Stimulated activated CD8-positive, alpha-beta memory T cell treated with anti-CD3 and anti-CD28 coated beads, Interleukin-15, amount 100 ng/mL, for 48 hours (primary cell): ENCODE results near the gene MAML2.

Source experiments
- DNase-seq, 2 donors: peaks; one replicate each; pipeline ENCODE4 v3.0.0-alpha.2; 2020; ENCODE audit warnings: low read depth in 2 of 2

MAML2 gene

DNA sequence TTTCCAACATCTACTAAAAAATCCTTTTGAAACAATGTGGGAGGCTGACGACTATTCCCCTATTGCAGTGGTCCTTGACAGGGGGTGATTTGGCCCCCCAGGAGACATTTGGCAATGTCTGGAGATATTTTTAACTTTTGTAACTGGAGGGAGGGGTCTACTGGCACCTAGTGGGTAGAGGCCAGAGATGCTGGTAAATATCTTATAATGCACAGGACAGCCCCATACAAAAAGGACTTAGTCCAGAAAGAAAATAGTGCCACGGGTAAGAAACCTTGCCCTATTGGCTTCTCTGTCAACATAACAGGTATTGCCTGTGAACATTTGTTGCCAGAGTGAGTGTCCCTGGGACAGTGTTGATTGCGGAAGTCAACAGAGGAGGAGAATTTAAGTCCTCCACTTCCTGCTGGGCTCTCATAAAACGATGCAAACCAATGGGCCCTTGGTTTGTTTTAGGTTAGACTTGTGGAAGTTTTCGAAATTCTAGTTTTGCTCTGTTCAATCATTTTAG is 101.6 kb downstream of the MAML2 start:
- no peak for DNase-seq

DNA sequence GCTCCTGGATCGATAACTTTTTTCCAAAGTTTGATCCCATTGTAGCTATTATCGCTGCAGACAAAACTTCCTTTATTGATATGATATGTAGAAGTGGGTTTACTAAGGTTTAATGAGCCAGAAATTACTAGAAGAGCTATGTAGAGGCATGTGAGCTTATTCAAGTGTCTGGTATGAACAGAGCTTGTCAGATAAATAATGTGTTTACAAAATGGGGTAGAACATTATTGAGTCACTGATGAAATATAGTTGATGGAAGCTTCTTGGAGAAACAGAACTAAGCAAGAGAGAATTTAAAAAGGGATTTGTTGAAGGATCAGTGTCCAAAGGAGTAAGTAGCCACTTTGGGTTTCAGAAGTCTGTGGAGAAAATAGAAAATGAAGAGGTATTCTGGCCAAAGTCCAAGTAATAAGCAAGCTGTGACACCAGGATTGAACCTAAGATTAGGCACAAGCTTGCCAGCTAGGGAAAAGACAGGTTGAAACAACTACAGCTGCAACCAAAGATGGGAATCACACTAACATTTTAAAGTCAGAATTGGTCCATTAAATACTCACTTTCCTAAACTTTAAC is 104.3 kb downstream of the MAML2 start:
- no peak for DNase-seq

DNA sequence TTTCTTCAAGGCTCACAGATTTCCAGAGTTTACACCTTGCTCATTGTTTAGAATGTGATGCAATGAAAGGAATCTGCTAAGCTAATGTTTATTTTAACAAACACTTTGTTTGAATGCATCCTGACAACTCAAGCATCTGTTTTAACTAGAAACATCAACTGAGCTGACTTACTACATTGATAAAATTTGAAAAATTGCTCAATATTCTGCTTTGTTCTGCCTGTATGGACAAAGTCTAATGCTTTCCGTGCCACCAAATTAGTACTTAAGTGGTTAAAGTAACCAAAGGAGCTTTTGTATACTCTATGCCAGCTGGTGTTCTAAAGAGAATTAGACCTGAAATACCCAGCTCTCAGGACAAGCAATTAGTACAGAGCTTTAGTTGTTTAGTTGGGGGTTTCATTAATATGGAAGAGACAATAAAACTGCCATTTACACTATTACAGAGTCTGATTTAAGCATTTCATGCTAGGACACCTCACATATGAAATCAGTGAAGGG is 105.2 kb downstream of the MAML2 start:
- DNase-seq = no peak

DNA sequence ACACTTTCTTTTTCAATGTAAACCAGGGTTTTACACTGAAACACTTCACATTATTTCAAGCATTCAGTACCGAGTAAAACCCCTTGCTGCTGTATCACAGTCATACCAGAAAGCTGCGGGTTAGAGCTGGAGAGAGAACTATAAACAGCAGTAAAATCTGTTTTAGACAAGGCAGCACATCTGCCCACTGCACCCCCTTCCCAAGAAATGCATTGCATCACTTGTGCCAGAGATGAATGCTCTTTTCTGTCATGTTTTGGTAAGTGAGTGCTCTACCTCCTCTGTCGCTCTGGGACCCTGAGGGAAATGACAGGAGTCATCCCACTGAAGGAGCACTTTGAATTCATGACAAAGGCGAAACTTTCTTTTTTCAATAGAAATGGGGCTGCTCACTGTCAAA is 107.2 kb downstream of the MAML2 start:
- peak in 1 of 2 donors; percentile 67 for DNase-seq

DNA sequence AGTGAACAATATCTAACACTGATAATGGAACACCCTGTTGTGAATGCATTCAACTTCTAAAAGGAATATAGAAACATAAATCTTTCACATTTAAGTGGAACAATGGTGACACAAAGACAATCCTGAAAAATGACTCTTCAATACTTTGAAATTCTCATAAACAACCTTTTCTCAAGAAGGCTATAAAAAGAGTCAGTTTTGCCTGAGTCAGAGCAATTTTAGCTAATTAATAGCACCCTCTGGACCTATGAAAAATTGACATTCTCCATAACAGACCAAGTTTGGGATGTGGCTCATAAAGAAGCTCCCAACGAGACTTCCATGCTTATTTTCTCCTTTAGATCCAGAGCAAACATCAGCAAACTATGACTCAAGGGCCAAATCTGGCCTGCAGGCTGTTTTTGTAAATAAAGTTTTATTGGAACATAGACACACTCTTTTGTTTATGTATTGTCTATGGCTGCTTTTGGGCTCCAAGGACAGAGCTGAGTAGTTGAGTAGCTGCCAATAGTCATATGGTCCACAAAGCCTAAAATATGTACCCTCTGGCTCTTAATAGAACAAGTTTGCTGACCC is 108.0 kb downstream of the MAML2 start:
- no peak for DNase-seq

DNA sequence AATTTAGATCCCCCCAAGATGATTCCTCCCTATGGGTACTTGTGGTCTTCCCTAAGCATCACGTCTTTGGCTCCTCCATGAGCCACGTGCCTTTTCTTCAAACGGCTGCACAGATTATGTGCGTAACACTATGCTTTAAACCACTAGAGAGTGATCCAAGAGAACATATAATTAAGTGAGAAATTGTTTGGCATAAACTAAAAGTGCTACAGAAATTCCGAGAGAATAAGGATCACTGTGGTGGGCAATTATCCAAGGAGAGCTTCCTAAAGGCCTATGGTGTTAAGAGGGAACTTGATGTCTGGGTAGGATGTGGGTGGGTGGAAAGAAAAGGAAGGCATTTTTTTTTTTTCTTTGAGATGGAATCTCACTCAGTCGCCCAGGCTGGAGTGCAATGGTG is 110.9 kb downstream of the MAML2 start:
- no peak for DNase-seq

DNA sequence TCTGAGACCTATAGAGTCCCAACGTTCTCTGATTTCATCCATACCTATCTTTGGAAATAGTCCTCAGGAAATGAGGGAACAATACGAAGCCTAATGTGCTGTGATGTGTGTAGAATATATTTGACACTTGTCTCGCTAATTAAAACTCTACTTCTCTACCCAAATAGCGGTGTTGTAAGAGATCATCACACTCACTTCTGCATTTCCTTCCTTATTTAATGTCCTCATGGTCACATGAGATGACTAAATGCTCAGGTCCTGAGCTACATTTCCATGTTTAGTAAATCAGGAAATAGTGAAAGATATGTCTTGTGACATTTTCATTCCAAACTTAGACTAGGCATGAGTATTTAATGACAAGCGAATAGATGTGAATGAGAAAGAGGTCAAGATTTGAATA is 112.3 kb downstream of the MAML2 start:
- no peak for DNase-seq

DNA sequence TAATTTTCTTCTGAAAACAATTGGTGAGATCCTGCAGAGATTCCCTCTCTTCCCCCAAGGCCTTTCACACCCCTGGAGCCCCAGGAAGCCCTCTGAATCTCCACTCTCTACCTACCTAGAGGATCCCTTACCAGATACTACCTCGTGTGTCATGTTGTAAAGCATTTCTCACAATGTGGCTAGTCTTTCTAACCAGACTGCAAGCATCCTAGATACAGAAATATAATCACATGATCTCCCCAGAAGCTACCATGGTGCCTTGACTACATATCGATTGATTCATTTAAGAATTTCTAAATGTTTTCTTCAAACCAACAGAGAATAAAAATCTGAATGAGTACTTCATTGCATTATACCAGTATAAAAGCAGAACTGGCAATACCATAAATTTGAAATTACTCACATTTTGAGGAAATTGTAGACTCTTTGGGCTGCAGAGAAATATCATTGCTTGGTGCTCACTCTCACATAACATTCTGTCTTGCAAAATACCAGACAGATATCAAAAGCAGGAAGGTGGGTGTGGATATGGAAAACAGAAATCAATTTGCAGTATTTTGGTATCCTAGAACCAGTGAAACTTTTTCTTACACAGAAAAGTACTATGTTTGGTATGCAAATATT is 113.5 kb downstream of the MAML2 start:
- no peak for DNase-seq

DNA sequence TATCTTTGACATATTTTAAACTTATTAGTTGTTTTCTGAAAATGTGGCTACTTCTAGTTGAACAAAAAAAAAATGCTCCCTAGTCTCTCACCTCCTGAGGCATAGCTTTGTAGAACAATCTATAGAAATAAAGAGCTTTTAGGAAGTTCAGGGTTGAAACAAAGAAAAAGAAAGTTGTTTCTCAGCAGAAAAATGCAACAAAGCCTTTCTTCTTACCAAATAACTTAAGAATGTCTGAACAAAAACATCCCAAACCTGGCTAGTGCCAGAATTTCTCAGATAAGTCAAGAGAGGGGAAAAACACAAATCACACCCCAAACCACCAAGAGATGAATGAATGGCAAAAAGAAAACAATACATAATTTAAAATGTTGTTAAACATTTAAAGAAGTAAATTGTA is 114.1 kb downstream of the MAML2 start:
- no peak for DNase-seq

DNA sequence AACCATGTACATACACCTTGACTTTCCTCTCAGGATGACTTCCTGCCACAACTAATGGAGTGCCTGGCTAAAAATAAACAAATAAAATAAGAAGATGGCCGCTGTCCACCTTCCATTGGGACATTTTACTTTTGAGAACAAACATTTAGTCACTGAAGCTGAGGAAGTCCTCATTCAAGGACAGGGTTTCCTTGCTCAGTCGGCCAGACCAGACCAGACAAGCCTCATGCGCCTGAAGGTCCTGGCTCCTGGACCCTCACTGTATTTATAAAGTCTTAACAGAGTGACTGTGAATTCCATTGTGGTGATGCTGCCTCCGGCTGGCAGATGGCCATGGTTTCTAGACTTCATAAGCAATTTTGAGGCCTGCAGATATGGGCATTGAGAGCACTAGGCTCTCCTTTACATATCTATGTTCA is 114.5 kb downstream of the MAML2 start:
- no peak for DNase-seq

DNA sequence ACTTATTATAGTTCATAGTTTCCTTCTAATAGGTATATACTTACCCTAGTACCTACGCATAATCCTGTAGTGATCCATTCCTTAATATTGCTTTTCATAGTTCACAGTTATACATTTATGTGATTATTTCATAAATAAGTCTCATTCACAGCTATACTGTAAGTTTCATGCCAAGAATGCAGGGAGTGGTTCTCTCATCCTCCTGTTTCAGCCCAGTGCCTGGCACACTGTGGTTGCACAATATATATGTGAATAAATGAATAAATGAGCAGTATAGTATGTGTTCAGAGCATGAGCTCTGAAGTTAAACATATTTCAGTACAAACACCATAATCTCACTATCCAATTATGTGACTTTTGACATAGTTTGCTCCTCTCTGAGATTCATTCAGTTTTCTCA is 115.8 kb downstream of the MAML2 start:
- DNase-seq = no peak

DNA sequence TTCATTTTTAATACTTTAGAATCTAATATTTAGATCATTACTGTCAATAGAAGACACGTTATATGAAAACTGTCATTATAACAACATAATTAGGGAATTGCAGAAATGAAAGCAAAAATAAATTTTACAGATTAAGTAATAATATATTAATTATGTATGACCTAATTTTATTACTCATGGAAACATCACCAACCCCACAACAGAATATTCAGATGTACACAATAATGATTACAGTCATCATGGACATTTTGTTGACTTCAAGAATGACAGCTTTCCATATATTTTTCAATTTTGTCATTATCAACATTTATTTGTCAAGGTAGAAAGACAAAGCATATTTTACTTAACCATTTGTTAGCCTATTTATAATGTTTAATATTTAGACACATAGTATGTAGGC is 119.9 kb downstream of the MAML2 start:
- DNase-seq = no peak

DNA sequence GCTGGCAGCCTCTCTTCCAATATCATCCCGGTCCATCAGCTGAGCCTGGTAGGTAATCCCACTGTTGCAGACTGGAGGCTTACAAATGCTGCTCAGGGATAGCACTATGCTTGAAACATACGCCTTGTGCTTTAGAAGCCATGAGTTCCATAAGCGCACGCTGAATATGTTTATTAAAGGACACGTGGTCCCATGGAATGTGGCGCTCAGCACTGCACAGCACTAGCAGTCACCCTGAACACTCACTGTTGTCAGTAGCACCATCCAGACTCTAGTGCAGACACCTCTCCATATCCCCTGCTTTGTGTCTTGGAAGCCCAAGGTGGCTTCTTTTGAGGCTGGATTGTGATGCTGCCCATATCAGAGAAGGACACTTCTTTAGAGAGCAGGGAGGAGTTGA is 120.9 kb downstream of the MAML2 start:
- no peak for DNase-seq

DNA sequence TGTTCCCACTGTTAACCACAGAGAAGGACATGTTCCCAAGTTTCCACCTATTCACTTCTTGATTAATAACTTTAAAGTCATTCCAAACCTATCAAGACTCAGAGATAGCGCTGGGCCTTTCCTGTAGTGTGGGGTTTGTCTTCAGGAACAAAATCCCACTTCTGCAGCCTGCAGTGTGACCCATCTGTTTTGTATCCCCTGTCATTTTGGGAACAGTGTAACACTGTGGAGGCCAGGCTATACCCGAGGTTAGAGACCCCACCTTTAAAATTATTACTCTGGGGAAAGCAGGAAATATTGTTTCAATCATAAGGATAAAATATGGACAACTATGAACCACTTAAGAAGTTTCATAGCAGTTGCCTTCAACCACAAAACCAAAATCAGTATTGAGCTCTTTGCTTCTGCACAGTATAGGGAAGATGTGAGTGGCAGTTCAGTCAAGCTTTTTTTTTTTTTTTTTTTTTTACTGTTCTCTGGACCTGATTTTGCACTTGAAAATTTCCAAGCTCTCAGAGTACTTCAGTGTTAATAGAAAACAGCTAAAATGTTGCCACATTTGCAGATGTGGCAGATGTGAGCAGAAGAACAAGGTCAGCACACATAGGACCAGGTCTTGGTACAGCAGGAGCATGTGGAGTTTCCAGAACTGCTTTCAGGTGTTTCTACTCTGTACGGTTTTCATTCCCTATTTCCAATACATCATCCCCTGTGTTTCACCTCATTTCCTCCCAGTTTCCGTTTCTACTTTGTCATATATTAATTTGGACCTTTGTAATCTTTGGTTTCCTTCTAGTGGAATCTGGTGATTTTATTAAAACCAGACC is 121.5 kb downstream of the MAML2 start:
- DNase-seq = no peak

DNA sequence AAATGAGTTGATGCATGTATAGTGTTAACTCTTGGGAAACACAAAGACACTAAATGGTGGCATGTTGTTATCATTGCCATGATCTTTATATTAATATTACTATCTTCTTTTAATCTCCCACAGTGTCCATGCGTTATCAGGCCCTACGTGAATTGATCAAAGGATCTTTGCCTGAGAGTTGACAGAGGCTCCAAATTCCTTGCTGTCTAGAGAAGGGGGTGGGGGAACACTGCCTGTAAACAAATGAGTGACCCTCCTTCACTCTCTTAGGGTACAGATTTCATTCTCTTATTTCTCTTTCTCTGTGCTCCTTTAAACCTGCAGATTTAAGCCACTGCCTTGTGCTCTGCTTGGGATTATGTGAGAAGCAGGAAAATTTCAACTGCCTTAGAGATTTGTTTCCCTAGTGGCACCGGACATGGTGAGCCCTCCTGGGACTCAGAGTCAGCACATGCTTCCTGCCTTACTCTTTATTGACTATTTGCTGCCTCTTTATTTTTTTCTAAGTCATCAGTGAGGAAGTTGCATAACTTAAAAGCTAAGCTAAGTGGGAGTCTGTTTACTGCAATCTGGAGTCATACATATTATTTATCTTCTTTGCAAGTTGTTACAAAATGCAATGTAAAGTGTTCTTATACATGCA is 122.9 kb downstream of the MAML2 start:
- DNase-seq = no peak

DNA sequence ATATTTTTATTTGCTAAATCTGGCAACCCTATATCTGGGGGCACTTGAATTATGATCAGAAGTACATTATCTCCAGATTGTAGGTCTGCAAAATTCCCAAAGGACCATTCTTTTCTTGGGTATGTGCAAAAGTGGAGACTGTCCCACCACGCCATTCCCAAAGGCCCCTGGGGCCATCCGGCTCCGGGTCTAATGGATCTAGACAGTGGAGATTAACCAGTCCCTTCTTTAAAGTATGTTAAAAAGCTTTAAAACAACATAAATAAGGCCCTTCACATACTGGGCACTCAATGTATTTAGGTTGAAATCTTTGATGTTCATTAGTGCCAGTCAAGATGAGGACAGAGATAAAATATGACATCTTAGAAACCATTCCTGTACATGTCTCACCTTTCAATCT is 124.1 kb downstream of the MAML2 start:
- DNase-seq = no peak

DNA sequence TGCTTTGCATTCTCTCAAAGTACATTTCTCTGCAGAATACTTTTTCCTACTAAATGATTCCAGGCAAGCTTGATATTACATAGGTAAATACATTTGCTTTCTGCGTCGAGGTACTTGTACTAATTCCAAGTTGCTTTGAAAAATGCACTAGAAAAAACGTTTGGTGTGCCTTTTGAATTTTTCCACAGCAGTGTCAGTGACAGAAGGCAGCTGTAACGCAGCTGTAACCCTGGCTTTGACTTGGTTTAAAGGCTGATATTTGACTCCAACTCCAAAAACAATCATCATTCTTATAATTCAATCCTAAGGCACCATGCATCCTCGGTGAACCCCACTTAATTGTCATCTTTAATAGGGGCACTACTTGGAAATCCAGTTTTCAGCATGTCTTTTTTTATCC is 125.0 kb downstream of the MAML2 start:
- no peak for DNase-seq

DNA sequence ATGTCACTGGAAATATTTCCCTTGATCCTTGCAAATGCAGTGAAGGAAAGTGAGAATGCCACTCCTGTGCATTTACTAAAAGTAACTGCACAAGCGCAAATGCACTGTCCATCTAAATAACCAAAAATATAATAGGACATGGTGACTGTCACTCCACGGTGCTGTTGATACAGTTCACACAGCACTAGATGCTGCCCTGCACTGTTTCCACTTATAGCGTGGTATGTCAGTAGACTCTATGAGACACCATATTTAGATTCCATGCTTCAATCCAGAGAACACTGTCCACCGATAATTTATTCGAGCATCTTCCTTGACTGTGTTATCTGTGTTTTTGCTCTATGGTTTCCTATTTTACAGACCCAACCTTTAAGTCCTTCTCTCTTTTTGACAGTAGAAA is 125.8 kb downstream of the MAML2 start:
- no peak for DNase-seq

DNA sequence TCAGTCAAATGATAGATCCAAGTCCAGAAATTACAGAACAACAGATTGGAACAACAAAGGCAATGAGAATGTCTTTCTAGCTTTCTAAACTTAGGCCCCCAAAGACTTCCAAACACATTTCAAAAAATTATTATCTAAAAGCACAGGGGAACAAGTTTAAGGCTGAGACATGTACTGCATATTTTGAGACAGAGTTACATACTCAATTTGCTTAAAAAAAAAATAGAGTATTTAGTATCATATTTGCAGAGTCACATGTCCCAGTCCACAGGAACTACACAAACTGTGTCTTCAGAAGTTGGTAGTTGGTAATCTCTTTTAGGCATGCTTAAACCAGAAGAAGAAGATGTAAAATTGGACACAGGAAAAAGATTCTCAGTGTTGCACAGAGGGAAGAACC is 127.2 kb downstream of the MAML2 start:
- DNase-seq = no peak

DNA sequence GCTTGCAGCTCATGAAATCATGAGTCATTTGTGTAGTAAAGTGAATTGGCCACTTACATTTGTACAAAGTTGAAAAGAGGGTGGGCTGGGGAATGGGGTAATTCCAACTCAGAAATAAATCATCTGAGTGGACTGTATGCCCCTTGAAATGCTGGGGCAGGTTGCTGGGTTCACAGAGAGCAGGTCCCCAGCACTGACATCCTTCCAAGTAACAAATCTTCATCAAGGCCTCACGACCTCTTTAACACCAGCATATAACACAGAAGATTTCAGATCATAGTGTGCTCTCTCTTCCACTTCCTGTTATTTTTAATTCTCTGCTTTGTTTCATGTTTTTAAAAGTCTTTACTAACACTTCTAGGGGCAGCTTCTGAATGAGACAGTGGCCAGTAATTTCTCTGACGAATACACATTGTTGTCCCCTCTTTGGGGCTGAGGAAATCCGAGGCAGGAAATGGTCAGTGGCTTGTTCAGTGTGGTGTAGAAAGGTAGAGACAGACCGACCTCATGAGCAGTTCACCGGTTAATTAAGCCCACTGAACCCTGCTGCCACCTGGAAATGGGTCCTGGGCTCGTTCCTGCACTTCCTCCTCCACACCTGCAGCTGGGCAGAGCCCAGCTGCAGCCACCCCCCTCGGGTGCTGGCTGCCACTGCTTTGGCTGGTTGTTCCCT is 127.7 kb downstream of the MAML2 start:
- DNase-seq = no peak

DNA sequence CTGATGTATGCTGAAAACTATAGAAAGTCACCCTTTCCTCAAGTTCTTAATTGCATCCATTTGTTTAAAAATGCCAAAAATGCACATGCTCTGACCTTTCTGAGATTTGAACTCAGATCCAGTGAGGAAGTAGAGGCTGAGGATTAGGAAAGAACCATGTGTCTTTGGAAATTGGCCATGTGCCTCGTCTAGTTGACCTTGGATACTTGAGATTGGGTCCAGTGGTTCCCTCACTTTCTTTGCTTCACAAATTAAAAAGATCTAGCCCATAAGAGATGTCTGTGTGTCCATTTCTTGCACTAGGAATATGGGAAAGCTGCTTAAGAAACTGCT is 128.3 kb downstream of the MAML2 start:
- DNase-seq = no peak

DNA sequence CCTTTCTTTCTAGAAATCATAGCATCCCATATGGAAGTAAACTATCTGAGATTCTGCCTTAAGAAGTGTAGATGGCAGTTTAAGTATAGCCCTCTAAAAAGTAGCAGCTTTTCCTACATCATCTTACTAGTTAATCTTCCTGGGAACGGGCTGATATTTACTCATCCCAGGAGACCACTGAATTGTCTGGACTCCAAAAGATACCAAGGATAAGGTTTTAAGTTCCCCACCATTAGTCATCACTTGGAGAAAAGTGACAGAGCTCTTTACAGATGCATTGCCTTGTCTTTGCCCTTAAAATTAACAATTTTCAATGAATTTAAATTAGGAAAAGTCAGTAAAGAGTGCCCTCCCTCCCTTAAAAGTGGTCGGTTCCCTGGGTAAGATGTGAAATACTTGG is 129.5 kb downstream of the MAML2 start:
- no peak for DNase-seq
